Gastrocnemius medialis (tissue), 4 donors: Measurements from ENCODE around the gene CEBPZ. TPM values are rescaled to one million over a fixed set of nuclear protein-coding genes. Genes with fewer than 3 reads are reported as not detected.
A peak's percentile ranks its signal among the peaks of the same experiment; 100 is the strongest.

Experiments
- ATAC-seq, 2 donors: fragments of 150-250 bp; one replicate each; pipeline ENCODE4 v1.9.1; 2016
- DNase-seq, 2 donors: peaks; one replicate each; pipeline ENCODE4 v3.0.0-alpha.2; 2019
- H3K27ac ChIP-seq, 4 donors: fragments of 200-600 bp; sonication (generic); 1 replicate in 1 of 4; 2 replicates in 3 of 4; pipeline ENCODE4 v1.5.1; 2016 to 2018; ENCODE audit warnings: mild to moderate bottlenecking in 2 of 4, moderate library complexity in 1 of 4
- H3K27me3 ChIP-seq, 3 donors: fragments of 200-600 bp; sonication (generic) in 2 of 3; 1 replicate in 1 of 3; 2 replicates in 2 of 3; pipeline versions ENCODE4 v1.5.1 to v1.6.0; 2016 to 2019; ENCODE audit warnings: mild to moderate bottlenecking in 1 of 3, moderate library complexity in 1 of 3
- H3K36me3 ChIP-seq, 2 donors: fragments of 200-600 bp; sonication (generic) in 1 of 2; one replicate each; pipeline ENCODE4 v1.5.1; 2017 to 2018
- H3K4me1 ChIP-seq, 2 donors: fragments of 200-600 bp; sonication (generic) in 1 of 2; one replicate each; pipeline ENCODE4 v1.5.1; 2016 to 2017; ENCODE audit warnings: mild to moderate bottlenecking in 2 of 2
- H3K4me3 ChIP-seq, 4 donors: fragments of 200-600 bp; sonication (generic) in 3 of 4; 1 replicate in 1 of 4; 2 replicates in 3 of 4; pipeline ENCODE4 v1.5.1; 2016 to 2019; ENCODE audit warnings: mild to moderate bottlenecking in 2 of 4
- H3K9me3 ChIP-seq, 3 donors: fragments of 200-600 bp; sonication (generic) in 2 of 3; 1 replicate in 1 of 3; 2 replicates in 2 of 3; pipeline ENCODE4 v1.5.1; 2016 to 2019
- POLR2A ChIP-seq, 2 donors: fragments of 450-650 bp; IDR thresholded peaks; one replicate each; pipeline ENCODE4 v1.6.1; 2017; ENCODE audit warnings: antibody characterized with exemption in 2 of 2, mild to moderate bottlenecking in 2 of 2, moderate library complexity in 2 of 2
- in situ Hi-C, 4 donors: fragments of 200-750 bp; cut with MboI; loops; one replicate each; pipeline versions ENCODE4 v1.15.0 to v1.8.0; 2017; ENCODE audit warnings: low sequenced_read_pairs in 4 of 4
- intact Hi-C: fragments of 100-400 bp; cut with DNase I; formaldehyde crosslinking; loops from one replicate; pipeline ENCODE4 v1.15.1; 2023; ENCODE audit warnings: low total_unique reads
- total RNA-seq, 4 donors: library from RNA; depleted of rRNA; stranded (reverse); fragments of >200 nt; gene quantifications; one replicate each; pipeline versions ENCODE4 v1.1.0 to v1.2.3, GENCODE V29; 2016
- TF ChIP-seq, protein P1 (sequence below), 5 experiments: fragments of 450-650 bp in 3 of 5; fragments of 200-600 bp in 2 of 5; sonication (generic) in 2 of 5; IDR thresholded peaks in 4 of 5; conservative IDR thresholded peaks in 1 of 5; 1 replicate in 4 of 5; 2 replicates in 1 of 5; pipeline ENCODE4 v1.5.1; 2016 to 2019; ENCODE audit warnings: antibody characterized with exemption in 5 of 5, mild to moderate bottlenecking in 3 of 5, moderate library complexity in 3 of 5

Gene CEBPZ
- total RNA-seq, 4 donors from 2014 or later = 43.2 to 75.0 (median 51.9) TPM

DNA sequence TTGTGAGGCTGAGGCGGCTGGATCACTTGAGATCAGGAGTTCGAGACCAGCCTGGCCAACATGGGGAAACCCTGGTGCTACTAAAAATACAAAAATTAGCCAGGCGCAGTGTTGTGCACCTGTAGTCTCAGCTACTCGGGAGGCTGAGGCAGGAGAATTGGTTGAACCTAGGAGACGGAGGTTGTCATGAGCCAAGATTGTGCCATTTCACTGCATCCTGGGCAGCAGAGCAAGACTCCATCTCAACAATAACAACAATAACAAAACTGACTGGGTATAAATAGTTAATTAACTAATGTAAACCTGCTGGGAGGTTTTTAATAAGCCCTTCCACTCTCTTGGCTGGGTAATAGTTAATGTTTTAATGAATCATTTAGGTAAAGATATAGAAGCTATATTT is 50.8 kb downstream of the CEBPZ start:
- Histone ChIP-seq H3K27ac (no peak overlapping the region), H3K36me3 (no peaks in the 10 kb centered on the region), H3K4me3 (no peak overlapping the region), H3K27me3 (no peaks in the 10 kb centered on the region), H3K9me3 (no peaks in the 10 kb centered on the region), H3K4me1 (no peaks in the 10 kb centered on the region)
- TF ChIP-seq, protein P1, sequence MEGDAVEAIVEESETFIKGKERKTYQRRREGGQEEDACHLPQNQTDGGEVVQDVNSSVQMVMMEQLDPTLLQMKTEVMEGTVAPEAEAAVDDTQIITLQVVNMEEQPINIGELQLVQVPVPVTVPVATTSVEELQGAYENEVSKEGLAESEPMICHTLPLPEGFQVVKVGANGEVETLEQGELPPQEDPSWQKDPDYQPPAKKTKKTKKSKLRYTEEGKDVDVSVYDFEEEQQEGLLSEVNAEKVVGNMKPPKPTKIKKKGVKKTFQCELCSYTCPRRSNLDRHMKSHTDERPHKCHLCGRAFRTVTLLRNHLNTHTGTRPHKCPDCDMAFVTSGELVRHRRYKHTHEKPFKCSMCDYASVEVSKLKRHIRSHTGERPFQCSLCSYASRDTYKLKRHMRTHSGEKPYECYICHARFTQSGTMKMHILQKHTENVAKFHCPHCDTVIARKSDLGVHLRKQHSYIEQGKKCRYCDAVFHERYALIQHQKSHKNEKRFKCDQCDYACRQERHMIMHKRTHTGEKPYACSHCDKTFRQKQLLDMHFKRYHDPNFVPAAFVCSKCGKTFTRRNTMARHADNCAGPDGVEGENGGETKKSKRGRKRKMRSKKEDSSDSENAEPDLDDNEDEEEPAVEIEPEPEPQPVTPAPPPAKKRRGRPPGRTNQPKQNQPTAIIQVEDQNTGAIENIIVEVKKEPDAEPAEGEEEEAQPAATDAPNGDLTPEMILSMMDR (IDR thresholded peaks at IDR 0.05 in 4 of 5, conservative IDR thresholded peaks at IDR 0.05 in 1 of 5) = no peak
- TF ChIP-seq POLR2A (IDR thresholded peaks at IDR 0.05) = no peak
- in situ Hi-C loops = no loop called here
- DNase-seq (no peak), ATAC-seq (no peak)
- intact Hi-C loops = no loop called here

DNA sequence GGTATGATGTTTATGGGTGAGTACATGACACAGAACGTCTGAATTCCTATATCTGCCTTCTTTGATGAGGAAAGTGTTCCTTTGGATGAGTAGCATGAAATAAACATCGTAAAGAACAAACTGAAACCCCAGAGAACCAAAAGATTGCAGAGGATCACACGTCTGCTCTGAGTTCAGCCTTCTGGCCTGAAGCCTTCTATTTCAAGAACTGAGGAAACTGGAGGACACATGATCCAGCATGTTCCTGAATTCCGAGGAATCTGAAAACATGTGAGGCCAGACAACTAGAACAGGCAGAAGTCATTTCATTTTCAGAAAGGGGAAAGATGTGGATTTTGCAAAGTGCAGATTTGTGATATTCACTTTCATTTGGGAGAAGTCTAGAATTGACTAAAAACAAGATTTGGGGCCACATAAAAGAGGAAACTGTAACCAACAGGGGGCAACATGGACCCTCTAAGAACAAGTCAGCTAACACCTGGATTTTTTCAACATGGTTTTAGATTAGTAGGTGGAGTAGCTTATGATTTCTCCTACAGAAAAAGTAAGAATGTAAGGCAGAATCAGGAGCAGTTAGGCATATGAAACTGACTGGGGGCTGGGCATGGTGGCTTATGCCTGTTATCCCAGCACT is 51.3 kb downstream of the CEBPZ start:
- in situ Hi-C loops = no loop called here
- Histone ChIP-seq H3K9me3 (no peaks in the 10 kb centered on the region), H3K4me1 (no peaks in the 10 kb centered on the region), H3K27me3 (no peaks in the 10 kb centered on the region), H3K36me3 (no peaks in the 10 kb centered on the region), H3K27ac (no peak overlapping the region), H3K4me3 (no peak overlapping the region)
- DNase-seq (no peak), ATAC-seq (no peak)
- no peak for TF ChIP-seq POLR2A (IDR thresholded peaks at IDR 0.05)
- intact Hi-C loops = no loop called here

DNA sequence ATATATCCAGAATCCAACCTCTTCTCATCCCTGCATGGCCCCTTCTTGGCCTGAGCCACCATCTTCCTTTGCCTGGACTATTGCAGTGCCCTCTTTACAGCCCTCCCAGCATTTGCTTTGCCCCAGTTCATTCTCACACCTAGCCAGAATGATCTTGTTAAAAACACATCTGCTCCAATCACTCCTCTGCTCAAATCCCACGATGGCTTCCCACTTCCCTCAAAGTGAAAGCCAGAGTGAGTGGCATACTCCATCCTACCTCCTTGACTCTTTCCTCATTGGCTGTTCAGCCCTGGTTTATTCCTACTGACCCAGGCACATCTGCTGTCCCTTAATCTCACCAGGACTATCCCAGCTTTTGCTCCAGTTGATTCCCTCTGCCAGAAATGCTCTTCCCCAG is 57.7 kb downstream of the CEBPZ start:
- DNase-seq (no peak), ATAC-seq (no peak)
- TF ChIP-seq POLR2A (IDR thresholded peaks at IDR 0.05) = no peak
- TF ChIP-seq, protein P1 (IDR thresholded peaks at IDR 0.05 in 4 of 5, conservative IDR thresholded peaks at IDR 0.05 in 1 of 5) = no peak
- Histone ChIP-seq H3K4me3 (no peak overlapping the region), H3K4me1 (no peaks in the 10 kb centered on the region), H3K9me3 (no peaks in the 10 kb centered on the region), H3K27ac (no peak overlapping the region), H3K27me3 (no peaks in the 10 kb centered on the region), H3K36me3 (no peaks in the 10 kb centered on the region)
- intact Hi-C loops (no loop called here), in situ Hi-C loops (loop anchor here in 2 of 4 donors (25.0 kb wide), 1 partner anchor 714 kb away; no protein-coding TSS in a partner anchor)

DNA sequence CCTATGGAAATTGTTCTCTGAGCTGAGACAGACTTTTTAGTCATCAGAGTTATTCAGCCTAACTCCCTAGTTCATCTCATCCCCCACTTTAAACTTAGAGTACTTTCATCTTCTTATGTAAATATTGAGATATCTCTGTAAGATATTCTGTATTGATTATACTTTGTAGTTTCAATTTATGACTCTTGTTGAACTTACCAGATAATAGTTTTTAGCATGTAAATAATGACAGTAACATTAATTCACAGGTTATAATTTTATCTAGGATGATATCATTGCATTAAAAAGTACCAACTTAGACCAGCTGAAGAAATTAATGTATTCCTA is 59.8 kb downstream of the CEBPZ start:
- no peak for TF ChIP-seq POLR2A (IDR thresholded peaks at IDR 0.05)
- TF ChIP-seq, protein P1 (IDR thresholded peaks at IDR 0.05 in 4 of 5, conservative IDR thresholded peaks at IDR 0.05 in 1 of 5) = no peak
- Histone ChIP-seq H3K27me3 (no peaks in the 10 kb centered on the region), H3K27ac (no peak overlapping the region), H3K4me1 (no peaks in the 10 kb centered on the region), H3K9me3 (no peaks in the 10 kb centered on the region), H3K36me3 (no peaks in the 10 kb centered on the region), H3K4me3 (no peak overlapping the region)
- in situ Hi-C loops = loop anchor here in 2 of 4 donors (25.0 kb wide), 1 partner anchor 716 kb away; no protein-coding TSS in a partner anchor
- ATAC-seq (no peak), DNase-seq (no peak)
- intact Hi-C loops = no loop called here

DNA sequence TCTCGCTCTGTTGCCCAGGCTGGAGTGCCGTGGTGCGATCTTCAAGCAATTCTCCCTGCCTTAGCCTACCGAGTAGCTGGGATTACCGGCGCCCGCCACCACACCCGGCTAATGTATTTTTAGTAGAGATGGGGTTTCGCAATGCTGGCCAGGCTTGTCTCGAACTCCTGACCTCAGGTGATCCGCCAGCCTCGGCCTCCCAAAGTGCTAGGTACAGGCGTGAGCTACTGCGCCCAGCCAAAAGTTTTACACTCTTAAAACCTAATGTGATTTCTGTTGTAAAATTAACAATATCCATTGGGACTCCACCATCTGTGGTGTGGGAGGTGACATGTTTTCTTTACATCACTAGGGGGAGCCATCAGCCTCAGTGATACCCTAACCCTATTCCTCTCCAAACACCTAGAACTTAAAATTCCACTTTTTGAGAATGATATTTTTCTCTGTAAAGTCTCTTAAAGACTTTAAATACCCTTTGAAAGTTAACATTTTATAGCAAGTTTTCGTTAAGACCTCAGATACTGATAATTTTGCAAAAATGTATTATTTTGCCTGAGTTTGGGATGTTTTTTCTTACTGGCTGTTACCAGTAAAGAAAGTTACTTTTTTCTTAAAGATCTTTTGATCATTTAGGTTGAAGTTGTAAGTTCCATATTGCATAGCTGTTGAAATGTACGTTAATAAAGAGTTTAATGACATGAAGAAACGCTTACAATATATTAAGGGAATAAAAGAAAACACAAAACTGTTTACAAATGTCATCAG is 63.0 kb downstream of the CEBPZ start:
- H3K27me3 ChIP-seq = no peaks in the 10 kb centered on the region
- no peaks in the 10 kb centered on the region for H3K4me1 ChIP-seq
- H3K27ac ChIP-seq = no peak overlapping the region
- H3K36me3 ChIP-seq = no peaks in the 10 kb centered on the region
- in situ Hi-C loops (loop anchor here in 2 of 4 donors (25.0 kb wide), 1 partner anchor 719 kb away; no protein-coding TSS in a partner anchor), intact Hi-C loops (no loop called here)
- no peaks in the 10 kb centered on the region for H3K9me3 ChIP-seq
- H3K4me3 ChIP-seq = no peak overlapping the region
- TF ChIP-seq POLR2A (IDR thresholded peaks at IDR 0.05) = no peak
- TF ChIP-seq, protein P1 (IDR thresholded peaks at IDR 0.05 in 4 of 5, conservative IDR thresholded peaks at IDR 0.05 in 1 of 5) = peak in 2 of 5 experiments; percentile 42 to 56
- ATAC-seq = no peak
- DNase-seq = no peak
